HEK293 (cell line): ENCODE data around the gene NUDT5.

Source experiments
- CTCF ChIA-PET: fragments of 350-600 bp; formaldehyde crosslinking; extraction: SDS; loops from one replicate; lab custom pipeline; 2021; ENCODE audit warnings: antibody characterized with exemption; lab: Yijun Ruan, JAX
- POLR2A ChIA-PET: fragments of 300-600 bp; formaldehyde crosslinking; extraction: SDS; loops from one replicate; lab custom pipeline; 2020; ENCODE audit warnings: antibody characterized with exemption, inconsistent platforms; lab: Yijun Ruan, JAX
- H3K27ac ChIP-seq: fragments of 200-500 bp; sonication (Bioruptor generic); 2 replicates; pipeline ENCODE4 v1.5.1; 2014; ENCODE audit warnings: low read depth, low read length, control low read depth, inconsistent platforms; ENCODE audit errors: extremely low read depth
- H3K36me3 ChIP-seq, 2 experiments: fragments of 200-500 bp in 1 of 2; sonication (Bioruptor generic) in 1 of 2; 1 replicate in 1 of 2; 2 replicates in 1 of 2; pipeline ENCODE4 v1.5.1; 2014 to 2017; ENCODE audit warnings: inconsistent platforms in 2 of 2, low read length in 2 of 2; ENCODE audit not compliant: control insufficient read depth in 2 of 2, insufficient read depth in 1 of 2
- H3K4me1 ChIP-seq: fragments of 200-500 bp; sonication (Bioruptor generic); 2 replicates; pipeline ENCODE4 v1.5.1; 2014; ENCODE audit warnings: mild to moderate bottlenecking, low read length, inconsistent platforms; ENCODE audit not compliant: control insufficient read depth, insufficient read depth
- H3K4me3 ChIP-seq: 2 replicates; pipeline ENCODE4 v1.5.1; 2011; ENCODE audit warnings: low read depth, mild to moderate bottlenecking, control low read depth, low read length, moderate library complexity
- H3K9me3 ChIP-seq: fragments of 200-500 bp; sonication (Bioruptor generic); 2 replicates; pipeline ENCODE4 v1.5.1; 2014; ENCODE audit warnings: low read depth, low read length, inconsistent platforms; ENCODE audit not compliant: control insufficient read depth, insufficient read depth
- ELK4 ChIP-seq: IDR thresholded peaks from 2 replicates; pipeline ENCODE4 v1.6.1; 2011; ENCODE audit warnings: mild to moderate bottlenecking, low read depth, low read length, borderline replicate concordance
- HOXA7 ChIP-seq: sonication (generic); formaldehyde crosslinking; IDR thresholded peaks from 2 replicates; pipeline ENCODE4 v1.8.1; 2022; ENCODE audit warnings: missing genetic modification reagents, borderline replicate concordance
- HOXD13 ChIP-seq: sonication (generic); formaldehyde crosslinking; IDR thresholded peaks from 2 replicates; pipeline ENCODE4 v1.8.0; 2022; ENCODE audit warnings: missing genetic modification reagents, borderline replicate concordance
- KLF17 ChIP-seq: fragments of 450-650 bp; formaldehyde crosslinking; IDR thresholded peaks from 2 replicates; pipeline ENCODE4 v1.5.1; 2016; ENCODE audit warnings: missing biosample characterization, missing genetic modification characterization
- MYNN ChIP-seq: fragments of 450-650 bp; formaldehyde crosslinking; IDR thresholded peaks from 2 replicates; pipeline ENCODE4 v1.5.1; 2016; ENCODE audit warnings: missing biosample characterization, missing genetic modification characterization, borderline replicate concordance
- PATZ1 ChIP-seq: fragments of 450-650 bp; formaldehyde crosslinking; IDR thresholded peaks from 2 replicates; pipeline ENCODE4 v1.5.1; 2016; ENCODE audit warnings: missing biosample characterization, missing genetic modification characterization
- PRDM6 ChIP-seq: fragments of 450-650 bp; formaldehyde crosslinking; IDR thresholded peaks from 2 replicates; pipeline ENCODE4 v1.5.1; 2017; ENCODE audit warnings: missing biosample characterization, missing genetic modification characterization
- SP7 ChIP-seq: fragments of 450-650 bp; formaldehyde crosslinking; IDR thresholded peaks from 2 replicates; pipeline ENCODE4 v1.5.1; 2016; ENCODE audit warnings: missing biosample characterization, missing genetic modification characterization
- ZBTB21 ChIP-seq: fragments of 450-650 bp; formaldehyde crosslinking; IDR thresholded peaks from 2 replicates; pipeline ENCODE4 v1.5.1; 2017; ENCODE audit warnings: missing biosample characterization, missing genetic modification characterization
- ZNF114 ChIP-seq: fragments of 450-650 bp; formaldehyde crosslinking; IDR thresholded peaks from 2 replicates; pipeline ENCODE4 v1.5.0; 2017; ENCODE audit warnings: missing biosample characterization, missing genetic modification characterization
- ZNF18 ChIP-seq: fragments of 450-650 bp; formaldehyde crosslinking; IDR thresholded peaks from 2 replicates; pipeline ENCODE4 v1.5.1; 2016; ENCODE audit warnings: missing biosample characterization, missing genetic modification characterization
- ZNF202 ChIP-seq: fragments of 450-650 bp; formaldehyde crosslinking; IDR thresholded peaks from 2 replicates; pipeline ENCODE4 v1.5.1; 2016; ENCODE audit warnings: missing biosample characterization, missing genetic modification characterization, borderline replicate concordance
- ZNF24 ChIP-seq: fragments of 450-650 bp; formaldehyde crosslinking; IDR thresholded peaks from 2 replicates; pipeline ENCODE4 v1.5.1; 2016; ENCODE audit warnings: missing biosample characterization, missing genetic modification characterization
- ZNF416 ChIP-seq: fragments of 450-650 bp; formaldehyde crosslinking; IDR thresholded peaks from 2 replicates; pipeline ENCODE4 v1.5.1; 2016; ENCODE audit warnings: missing biosample characterization, missing genetic modification characterization
- TF ChIP-seq, protein P1 (sequence below): fragments of 450-650 bp; formaldehyde crosslinking; IDR thresholded peaks from 2 replicates; pipeline ENCODE4 v1.5.1; 2016; ENCODE audit warnings: missing biosample characterization, missing genetic modification characterization

The NUDT5 gene

DNA sequence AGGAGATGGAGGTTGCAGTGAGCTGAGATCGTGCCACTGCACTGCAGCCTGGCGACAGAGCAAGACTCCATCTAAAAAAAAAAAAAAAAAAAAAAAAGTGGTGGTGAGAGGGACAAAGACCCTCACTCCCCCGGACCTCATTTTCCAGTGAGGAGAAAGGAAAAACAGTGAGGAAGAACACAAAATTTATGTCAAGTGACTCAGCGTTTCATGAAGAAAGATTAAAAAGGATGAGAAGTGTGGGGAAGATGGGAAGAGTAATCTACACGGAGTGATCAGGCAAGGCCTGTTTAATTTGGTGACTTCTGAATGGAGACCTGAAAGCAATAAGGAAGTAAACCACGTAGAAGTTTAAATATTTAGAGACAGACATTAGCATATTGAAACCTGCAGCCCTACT lies 7.0 kb downstream of the NUDT5 start:
- peaks cover 5% of the 10 kb centered on the region; the same call in 1 of the 2 replicates for H3K4me1 ChIP-seq
- POLR2A ChIA-PET: no interaction called here
- CTCF ChIA-PET: no interaction called here
- H3K4me3 ChIP-seq: no peak overlapping the region
- H3K9me3 ChIP-seq: no peaks in the 10 kb centered on the region
- H3K27ac ChIP-seq: no peak overlapping the region
- no peak for TF ChIP-seq HOXA7 (CRISPR knock-in tag)
- no peak for TF ChIP-seq ZBTB21 (tag by site-specific recombination)
- TF ChIP-seq, protein P1, sequence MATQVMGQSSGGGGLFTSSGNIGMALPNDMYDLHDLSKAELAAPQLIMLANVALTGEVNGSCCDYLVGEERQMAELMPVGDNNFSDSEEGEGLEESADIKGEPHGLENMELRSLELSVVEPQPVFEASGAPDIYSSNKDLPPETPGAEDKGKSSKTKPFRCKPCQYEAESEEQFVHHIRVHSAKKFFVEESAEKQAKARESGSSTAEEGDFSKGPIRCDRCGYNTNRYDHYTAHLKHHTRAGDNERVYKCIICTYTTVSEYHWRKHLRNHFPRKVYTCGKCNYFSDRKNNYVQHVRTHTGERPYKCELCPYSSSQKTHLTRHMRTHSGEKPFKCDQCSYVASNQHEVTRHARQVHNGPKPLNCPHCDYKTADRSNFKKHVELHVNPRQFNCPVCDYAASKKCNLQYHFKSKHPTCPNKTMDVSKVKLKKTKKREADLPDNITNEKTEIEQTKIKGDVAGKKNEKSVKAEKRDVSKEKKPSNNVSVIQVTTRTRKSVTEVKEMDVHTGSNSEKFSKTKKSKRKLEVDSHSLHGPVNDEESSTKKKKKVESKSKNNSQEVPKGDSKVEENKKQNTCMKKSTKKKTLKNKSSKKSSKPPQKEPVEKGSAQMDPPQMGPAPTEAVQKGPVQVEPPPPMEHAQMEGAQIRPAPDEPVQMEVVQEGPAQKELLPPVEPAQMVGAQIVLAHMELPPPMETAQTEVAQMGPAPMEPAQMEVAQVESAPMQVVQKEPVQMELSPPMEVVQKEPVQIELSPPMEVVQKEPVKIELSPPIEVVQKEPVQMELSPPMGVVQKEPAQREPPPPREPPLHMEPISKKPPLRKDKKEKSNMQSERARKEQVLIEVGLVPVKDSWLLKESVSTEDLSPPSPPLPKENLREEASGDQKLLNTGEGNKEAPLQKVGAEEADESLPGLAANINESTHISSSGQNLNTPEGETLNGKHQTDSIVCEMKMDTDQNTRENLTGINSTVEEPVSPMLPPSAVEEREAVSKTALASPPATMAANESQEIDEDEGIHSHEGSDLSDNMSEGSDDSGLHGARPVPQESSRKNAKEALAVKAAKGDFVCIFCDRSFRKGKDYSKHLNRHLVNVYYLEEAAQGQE: no peak
- TF ChIP-seq SP7 (tag by site-specific recombination): no peak
- no peak for TF ChIP-seq MYNN (tag by site-specific recombination)
- no peak for TF ChIP-seq KLF17
- no peak for TF ChIP-seq ELK4
- TF ChIP-seq PRDM6 (tag by site-specific recombination): no peak
- no peak for TF ChIP-seq ZNF114 (tag by site-specific recombination)
- no peak for TF ChIP-seq PATZ1 (tag by site-specific recombination)
- TF ChIP-seq ZNF18 (tag by site-specific recombination): no peak
- TF ChIP-seq ZNF416 (tag by site-specific recombination): no peak
- no peak for TF ChIP-seq ZNF24
- TF ChIP-seq HOXD13 (CRISPR knock-in tag): no peak
- TF ChIP-seq ZNF202 (tag by site-specific recombination): no peak
- TF ChIP-seq, all 188 proteins: peak for 0
- H3K36me3 ChIP-seq: peaks cover 31 to 46% of the 10 kb centered on the region in 2 experiments
